K562 (cell line): Measurements from ENCODE around the gene C19orf18. TPM values are rescaled to one million over a fixed set of nuclear protein-coding genes. Genes with fewer than 3 reads are reported as not detected.

Experiments
- ATAC-seq: fragments of 200-7000 bp; cut with Tn5 transposase; 3 replicates; pipeline ENCODE4 v1.9.1; 2020; ENCODE audit warnings: moderate library complexity
- BruUV-seq: library from RNA; stranded (reverse); fragments of 400-500 nt; replicated peaks from 2 replicates; lab custom pipeline; 2021; lab: Mats Ljungman, UMichigan
- CTCF ChIA-PET: fragments of 300-600 bp; formaldehyde crosslinking; extraction: SDS; loops from one replicate; lab custom pipeline; 2021; ENCODE audit warnings: low intra/inter-chr PET ratio; lab: Yijun Ruan, JAX
- POLR2A ChIA-PET: fragments of 300-600, 350-650 bp; sonication (Branson Sonifier 250); formaldehyde crosslinking; extraction: SDS; loops from one replicate; lab custom pipeline; 2021; ENCODE audit warnings: antibody characterized with exemption, inconsistent platforms; lab: Yijun Ruan, JAX
- DNase-seq, 4 experiments: peaks; one replicate each; pipeline versions ENCODE4 v3.0.0 to v3.0.0-alpha.2; 2011 to 2018; ENCODE audit warnings: low spot score in 3 of 4, mixed read lengths in 3 of 4; ENCODE audit errors: extremely low read depth in 1 of 4
- FAIRE-seq: peaks from 2 replicates; lab custom pipeline; 2011; peaks lifted over from hg19 to GRCh38; lab: Jason Lieb, UNC
- H2AFZ ChIP-seq: 2 replicates; pipeline ENCODE4 v1.6.0; 2011; ENCODE audit warnings: low read depth, low read length, control low read depth, inconsistent platforms
- H3K27ac ChIP-seq: fragments of 200-600 bp; 3 replicates; pipeline ENCODE4 v1.8.0; 2011; ENCODE audit warnings: low read depth, mild to moderate bottlenecking, control low read depth, inconsistent platforms, low read length, moderate library complexity, mixed read lengths; ENCODE audit errors: extremely low read depth
- H3K27me3 ChIP-seq, 2 experiments: fragments of 300-600 bp in 1 of 2; 2 replicates in 1 of 2; 3 replicates in 1 of 2; pipeline versions ENCODE4 v1.6.0 to v1.8.0; 2011; ENCODE audit warnings: inconsistent platforms in 2 of 2, low read length in 2 of 2, mild to moderate bottlenecking in 1 of 2, mixed read lengths in 1 of 2, moderate library complexity in 1 of 2; ENCODE audit not compliant: control insufficient read depth in 2 of 2, insufficient read depth in 2 of 2
- H3K36me3 ChIP-seq: fragments of 300-600 bp; 3 replicates; pipeline ENCODE4 v1.8.0; 2011; ENCODE audit warnings: mild to moderate bottlenecking, low read length, inconsistent platforms; ENCODE audit not compliant: control insufficient read depth, insufficient read depth
- H3K4me1 ChIP-seq, 2 experiments: fragments of 200-600 bp in 1 of 2; replicated peaks in 1 of 2; 2 replicates in 1 of 2; 3 replicates in 1 of 2; pipeline versions ENCODE4 v1.5.1 to v1.8.0; 2011; ENCODE audit warnings: inconsistent platforms in 2 of 2, low read length in 2 of 2, mild to moderate bottlenecking in 1 of 2, mixed read lengths in 1 of 2, moderate library complexity in 1 of 2; ENCODE audit not compliant: control insufficient read depth in 2 of 2, insufficient read depth in 2 of 2
- H3K4me2 ChIP-seq: 2 replicates; pipeline ENCODE4 v1.6.1; 2011; ENCODE audit warnings: low read length, control low read depth, inconsistent platforms, mixed read lengths; ENCODE audit not compliant: insufficient read depth
- H3K4me3 ChIP-seq: fragments of 200-600 bp; sonication (generic), shearing (Covaris generic); 2 replicates; pipeline ENCODE4 v1.5.1; 2016; ENCODE audit warnings: control low read depth, inconsistent platforms
- H3K79me2 ChIP-seq: fragments of 200-600 bp; 3 replicates; pipeline ENCODE4 v1.8.0; 2011; ENCODE audit warnings: low read length, inconsistent platforms; ENCODE audit not compliant: control insufficient read depth, insufficient read depth
- H3K9ac ChIP-seq, 2 experiments: 2 replicates each; pipeline versions ENCODE4 v1.6.0 to v1.6.1; 2011; ENCODE audit warnings: low read depth in 2 of 2, low read length in 2 of 2, control low read depth in 1 of 2, inconsistent platforms in 1 of 2, mild to moderate bottlenecking in 1 of 2, mixed read lengths in 1 of 2; ENCODE audit not compliant: insufficient read depth in 1 of 2
- H3K9me1 ChIP-seq: one replicate; pipeline ENCODE4 v1.6.0; 2011; ENCODE audit warnings: inconsistent platforms, mild to moderate bottlenecking, low read length, moderate library complexity; ENCODE audit not compliant: control insufficient read depth, insufficient read depth
- H3K9me3 ChIP-seq: replicated peaks from 2 replicates; pipeline ENCODE4 v1.5.1; 2011; ENCODE audit warnings: low read depth, low read length, inconsistent platforms; ENCODE audit not compliant: control insufficient read depth, insufficient read depth
- H4K20me1 ChIP-seq: replicated peaks from 2 replicates; pipeline ENCODE4 v1.6.1; 2011; ENCODE audit warnings: low read length, inconsistent platforms, mixed read lengths; ENCODE audit not compliant: control insufficient read depth, insufficient read depth
- ASH1L ChIP-seq: fragments of 450-650 bp; IDR thresholded peaks from 2 replicates; pipeline ENCODE4 v1.6.1; 2018; ENCODE audit warnings: borderline replicate concordance, mild to moderate bottlenecking, low read depth; ENCODE audit not compliant: partially characterized antibody
- BRD9 ChIP-seq: fragments of 450-650 bp; IDR thresholded peaks from 2 replicates; pipeline ENCODE4 v1.6.1; 2018; ENCODE audit warnings: low read depth; ENCODE audit not compliant: partially characterized antibody
- CXXC5 ChIP-seq: fragments of 250-450 bp; sonication (Bioruptor Pico); IDR thresholded peaks from 2 replicates; pipeline ENCODE4 v1.8.0; 2022; ENCODE audit warnings: inconsistent platforms, mild to moderate bottlenecking, moderate library complexity
- HCFC1 ChIP-seq: IDR thresholded peaks from 2 replicates; pipeline ENCODE4 v1.6.1; 2012; ENCODE audit warnings: low read depth, low read length, improper control_type of control experiment
- PBX2 ChIP-seq, 2 experiments: IDR thresholded peaks in 1 of 2; conservative IDR thresholded peaks in 1 of 2; 2 replicates each; pipeline ENCODE4 v1.6.1; 2016; ENCODE audit warnings: low read depth in 2 of 2, mild to moderate bottlenecking in 1 of 2, missing compliant biosample characterization in 1 of 2, missing genetic modification characterization in 1 of 2, moderate library complexity in 1 of 2
- RBFOX2 ChIP-seq: fragments of 200-400 bp; formaldehyde crosslinking; IDR thresholded peaks from 2 replicates; pipeline ENCODE4 v1.6.1; 2017; ENCODE audit warnings: low read depth, mild to moderate bottlenecking, low read length, moderate library complexity
- SLC30A9 ChIP-seq: fragments of 250-450 bp; sonication (Bioruptor Pico); IDR thresholded peaks from 2 replicates; pipeline ENCODE4 v1.8.0; 2022; ENCODE audit warnings: mild to moderate bottlenecking, moderate library complexity
- ZNF143 ChIP-seq: sonication (generic); formaldehyde crosslinking; IDR thresholded peaks from 2 replicates; pipeline ENCODE4 v1.9.0; 2022; ENCODE audit warnings: mild to moderate bottlenecking, missing genetic modification reagents
- ZNF764 ChIP-seq: fragments of 250-450 bp; sonication (Bioruptor Pico); IDR thresholded peaks from 2 replicates; pipeline ENCODE4 v1.4.0; 2020; ENCODE audit warnings: low read depth, mild to moderate bottlenecking, moderate library complexity
- WGBS: fragments of 100-300 bp; shearing (Covaris generic); methylation state at CpG from one replicate; pipeline ENCODE4 v1.1.6; 2016; ENCODE audit warnings: low coverage, mixed read lengths; ENCODE audit not compliant: insufficient coverage; ENCODE audit errors: missing lambda C conversion rate; 5-methylcytosine and 5-hydroxymethylcytosine counted together
- in situ Hi-C: fragments of 300-500 bp; cut with MboI; formaldehyde crosslinking; loops from 4 replicates; pipeline ENCODE4 v1.15.0; 2018; ENCODE audit warnings: inconsistent platforms, mixed read lengths
- intact Hi-C: fragments of 100-400 bp; cut with micrococcal nuclease; formaldehyde crosslinking; loops from 2 replicates; pipeline ENCODE4 v1.14.2; 2022
- polyA plus RNA-seq, 8 experiments: library from polyadenylated mRNA; depleted of rRNA in 4 of 8; stranded (reverse) in 5 of 8; unstranded in 3 of 8; fragments of >200 nt; fragmentation: Nextera tagmentation in 2 of 8; fragmentation: Illumina TruSeq in 1 of 8; extraction: Ambion mirVana in 2 of 8; extraction: Trizol in 1 of 8; gene quantifications; 2 replicates each; pipeline versions ENCODE4 v1.2.1 to v1.2.3, GENCODE V29; 2011 to 2014; ENCODE audit warnings: inconsistent platforms in 1 of 8, missing spikeins in 1 of 8
- total RNA-seq, 7 experiments: library from RNA; depleted of rRNA in 6 of 7; stranded (reverse); fragments of >200 nt in 6 of 7; fragmentation: Illumina TruSeq in 2 of 7; extraction: Trizol in 2 of 7; gene quantifications; 2 replicates each; pipeline versions ENCODE4 v1.2.1 to v1.2.3, GENCODE V29; 2011 to 2021; ENCODE audit warnings: low replicate concordance in 1 of 7
- TF ChIP-seq, protein P1 (sequence below): fragments of 450-650 bp; IDR thresholded peaks from 2 replicates; pipeline ENCODE4 v1.6.1; 2016
- TF ChIP-seq, protein P2 (sequence below): fragments of 250-450 bp; sonication (Bioruptor Pico); IDR thresholded peaks from 2 replicates; pipeline ENCODE4 v1.5.0; 2020; ENCODE audit warnings: mild to moderate bottlenecking
- TF ChIP-seq, protein P3 (sequence below), 2 experiments: IDR thresholded peaks; 2 replicates each; pipeline ENCODE4 v1.6.1; 2011; ENCODE audit warnings: borderline replicate concordance in 1 of 2, control low read depth in 1 of 2, low read depth in 1 of 2, low read length in 1 of 2, mild to moderate bottlenecking in 1 of 2, mixed read lengths in 1 of 2, moderate library complexity in 1 of 2; ENCODE audit not compliant: insufficient read depth in 1 of 2, insufficient read length in 1 of 2, poor library complexity in 1 of 2, severe bottlenecking in 1 of 2; ENCODE audit errors: extremely low read depth in 1 of 2

The C19orf18 gene
- total and polyA plus RNA-seq, 9 of the 15 experiments (the other 6 are each of a cell fraction or from before 2014, with no cell fraction given) = not detected

GRCh38 chr19:57934820-57935665, 39.3 kb downstream of the C19orf18 start, which contains the start of gene ZNF418:
TSS of gene ZNF418 (minus strand) at chr19:57935402. CDS start at chr19:57933822, 1,580 bp downstream.
- Histone ChIP-seq H3K79me2 (no peaks in the 10 kb centered on the region), H3K36me3 (no peaks in the 10 kb centered on the region), H2AFZ (peak within 1 kb of the TSS; percentile 45; the same call in 1 of the 2 replicates), H4K20me1 (no peaks in the 10 kb centered on the region), H3K9ac (peak within 1 kb of the TSS in 1 of 2 experiments; percentile 58; a peak in 1 of 4 replicates), H3K27ac (no peak within 1 kb of the TSS), H3K4me3 (peak within 1 kb of the TSS; percentile 36), H3K9me3 (0 out of 2 replicates have a peak, but pooled peaks cover 2% of the 10 kb centered on the region), H3K4me1 (peaks cover 0 to 4% of the 10 kb centered on the region in 2 experiments; a peak in 1 of 5 replicates), H3K9me1 (no peaks in the 10 kb centered on the region), H3K4me2 (peak within 1 kb of the TSS; percentile 37), H3K27me3 (no peaks in the 10 kb centered on the region)
- intact Hi-C loops = no loop called here
- FAIRE-seq (no peak), DNase-seq (peak in 2 of 4 experiments; percentile 12 to 18), ATAC-seq (peak; percentile 76)
- CTCF ChIA-PET = no interaction called here
- in situ Hi-C loops = no loop called here
- POLR2A ChIA-PET = interaction anchor here (0.7 to 1.0 kb wide), 3 partner anchors 19 to 208 kb away, joined by 3 to 5 read pairs (median 3); partner anchors contain the start of genes ZNF417 and ZNF671
- 19% methylated on average over 36 of the region's 54 CpGs for WGBS
- TSS peak; percentile 67 for BruUV-seq
- TF ChIP-seq, protein P1, sequence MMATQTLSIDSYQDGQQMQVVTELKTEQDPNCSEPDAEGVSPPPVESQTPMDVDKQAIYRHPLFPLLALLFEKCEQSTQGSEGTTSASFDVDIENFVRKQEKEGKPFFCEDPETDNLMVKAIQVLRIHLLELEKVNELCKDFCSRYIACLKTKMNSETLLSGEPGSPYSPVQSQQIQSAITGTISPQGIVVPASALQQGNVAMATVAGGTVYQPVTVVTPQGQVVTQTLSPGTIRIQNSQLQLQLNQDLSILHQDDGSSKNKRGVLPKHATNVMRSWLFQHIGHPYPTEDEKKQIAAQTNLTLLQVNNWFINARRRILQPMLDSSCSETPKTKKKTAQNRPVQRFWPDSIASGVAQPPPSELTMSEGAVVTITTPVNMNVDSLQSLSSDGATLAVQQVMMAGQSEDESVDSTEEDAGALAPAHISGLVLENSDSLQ = peak; percentile 96
- TF ChIP-seq, protein P2, sequence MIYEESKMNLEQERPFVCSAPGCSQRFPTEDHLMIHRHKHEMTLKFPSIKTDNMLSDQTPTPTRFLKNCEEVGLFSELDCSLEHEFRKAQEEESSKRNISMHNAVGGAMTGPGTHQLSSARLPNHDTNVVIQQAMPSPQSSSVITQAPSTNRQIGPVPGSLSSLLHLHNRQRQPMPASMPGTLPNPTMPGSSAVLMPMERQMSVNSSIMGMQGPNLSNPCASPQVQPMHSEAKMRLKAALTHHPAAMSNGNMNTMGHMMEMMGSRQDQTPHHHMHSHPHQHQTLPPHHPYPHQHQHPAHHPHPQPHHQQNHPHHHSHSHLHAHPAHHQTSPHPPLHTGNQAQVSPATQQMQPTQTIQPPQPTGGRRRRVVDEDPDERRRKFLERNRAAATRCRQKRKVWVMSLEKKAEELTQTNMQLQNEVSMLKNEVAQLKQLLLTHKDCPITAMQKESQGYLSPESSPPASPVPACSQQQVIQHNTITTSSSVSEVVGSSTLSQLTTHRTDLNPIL (CRISPR knock-in tag) = no peak
- TF ChIP-seq SLC30A9 (CRISPR knock-in tag) (no peak), ZNF764 (CRISPR knock-in tag) (no peak), BRD9 (no peak), ASH1L (no peak), PBX2 (CRISPR knock-in tag; IDR thresholded peaks at IDR 0.05; ENCODE audit: low read depth) (no peak), PBX2 (tag; conservative IDR thresholded peaks at IDR 0.05; ENCODE audit: low read depth) (peak; percentile 55; the same call in 1 of the 2 replicates), CXXC5 (peak; percentile 76), ZNF143 (CRISPR knock-in tag) (peak; percentile 67; the same call in 1 of the 2 replicates), HCFC1 (peak; percentile 67), RBFOX2 (0 out of 2 replicates have a peak, but pooled peaks have one; percentile 30)
- TF ChIP-seq, protein P3, sequence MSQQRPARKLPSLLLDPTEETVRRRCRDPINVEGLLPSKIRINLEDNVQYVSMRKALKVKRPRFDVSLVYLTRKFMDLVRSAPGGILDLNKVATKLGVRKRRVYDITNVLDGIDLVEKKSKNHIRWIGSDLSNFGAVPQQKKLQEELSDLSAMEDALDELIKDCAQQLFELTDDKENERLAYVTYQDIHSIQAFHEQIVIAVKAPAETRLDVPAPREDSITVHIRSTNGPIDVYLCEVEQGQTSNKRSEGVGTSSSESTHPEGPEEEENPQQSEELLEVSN (IDR thresholded peaks at IDR 0.05; ENCODE audit: borderline replicate concordance in 1 of 2, extremely low read depth in 1 of 2, insufficient read depth in 1 of 2, insufficient read length in 1 of 2, low read depth in 1 of 2, low read length in 1 of 2, poor library complexity in 1 of 2, severe bottlenecking in 1 of 2) = peak in 1 of 2 experiments; percentile 52
